Activated T-cell treated with anti-CD3 and anti-CD28 coated beads, Interleukin-2, amount 50 U/mL, for 72 hours (primary cell): Measurements from ENCODE around the gene ARHGAP9. TPM values are rescaled to one million over a fixed set of nuclear protein-coding genes. Genes with fewer than 3 reads are reported as not detected.
A peak's percentile ranks its signal among the peaks of the same experiment; 100 is the strongest.

ENCODE experiments used
- ATAC-seq, 2 donors: fragments of 150-1000 bp; cut with Tn5 transposase; replicated peaks in 1 of 2; 2 replicates each; pipeline ENCODE4 v1.10.0; 2021; ENCODE audit warnings: moderate library complexity in 2 of 2, mild to moderate bottlenecking in 1 of 2
- DNase-seq, 2 donors: peaks; one replicate each; pipeline ENCODE4 v3.0.0; 2021 to 2022; ENCODE audit warnings: mixed read lengths in 1 of 2
- H3K27ac Mint-ChIP-seq: one replicate; pipeline ENCODE4 v1.8.0; 2022; ENCODE audit warnings: mild to moderate bottlenecking, moderate library complexity, mixed read lengths
- H3K27me3 Mint-ChIP-seq: one replicate; pipeline ENCODE4 v1.8.0; 2022; ENCODE audit warnings: low read depth, mixed read lengths
- H3K36me3 Mint-ChIP-seq, 2 donors: one replicate each; pipeline ENCODE4 v1.8.0; 2022; ENCODE audit warnings: mixed read lengths in 2 of 2, mild to moderate bottlenecking in 1 of 2; ENCODE audit not compliant: insufficient read depth in 2 of 2
- H3K4me1 Mint-ChIP-seq: one replicate; pipeline ENCODE4 v1.8.0; 2022; ENCODE audit warnings: low read depth, mixed read lengths
- H3K4me3 Mint-ChIP-seq, 2 donors: one replicate each; pipeline ENCODE4 v1.8.0; 2022; ENCODE audit warnings: mild to moderate bottlenecking in 2 of 2, mixed read lengths in 2 of 2, moderate library complexity in 2 of 2
- H3K9me3 Mint-ChIP-seq, 2 donors: one replicate each; pipeline ENCODE4 v1.8.0; 2022; ENCODE audit warnings: mixed read lengths in 2 of 2
- total RNA-seq, 2 donors: library from RNA; stranded (reverse); gene quantifications; one replicate each; pipeline ENCODE4 v1.2.3, GENCODE V29; 2022

ARHGAP9 gene
- total RNA-seq, 2 donors from 2014 or later, result 119 to 153 TPM

GRCh38 chr12:57470286-57470969 lies 9.2 kb downstream of the ARHGAP9 start:
- Mint-ChIP-seq H3K36me3 (peaks cover 7 to 19% of the 10 kb centered on the region in 2 donors), H3K27ac (no peak overlapping the region), H3K27me3 (no peaks in the 10 kb centered on the region), H3K4me1 (peaks cover 32% of the 10 kb centered on the region), H3K4me3 (no peak overlapping the region), H3K9me3 (no peaks in the 10 kb centered on the region)
- ATAC-seq (no peak), DNase-seq (no peak)

GRCh38 chr12:57469296-57470164 lies 10.1 kb downstream of the ARHGAP9 start:
- ATAC-seq (no peak), DNase-seq (no peak)
- Mint-ChIP-seq H3K4me3 (no peak overlapping the region), H3K36me3 (peaks cover 7 to 15% of the 10 kb centered on the region in 2 donors), H3K4me1 (peaks cover 28% of the 10 kb centered on the region), H3K27me3 (no peaks in the 10 kb centered on the region), H3K9me3 (no peaks in the 10 kb centered on the region), H3K27ac (no peak overlapping the region)

- peaks cover 2 to 7% of the 10 kb centered on the region in 2 donors for H3K36me3 Mint-ChIP-seq
- H3K27me3 Mint-ChIP-seq, result no peaks in the 10 kb centered on the region
- DNase-seq (no peak), ATAC-seq (no peak)
- peaks cover 26% of the 10 kb centered on the region for H3K4me1 Mint-ChIP-seq
- H3K4me3 Mint-ChIP-seq, result no peak overlapping the region
- no peak overlapping the region for H3K27ac Mint-ChIP-seq
- no peaks in the 10 kb centered on the region for H3K9me3 Mint-ChIP-seq
Measured at GRCh38 chr12:57467915-57468314, 11.8 kb downstream of the ARHGAP9 start.

DNA sequence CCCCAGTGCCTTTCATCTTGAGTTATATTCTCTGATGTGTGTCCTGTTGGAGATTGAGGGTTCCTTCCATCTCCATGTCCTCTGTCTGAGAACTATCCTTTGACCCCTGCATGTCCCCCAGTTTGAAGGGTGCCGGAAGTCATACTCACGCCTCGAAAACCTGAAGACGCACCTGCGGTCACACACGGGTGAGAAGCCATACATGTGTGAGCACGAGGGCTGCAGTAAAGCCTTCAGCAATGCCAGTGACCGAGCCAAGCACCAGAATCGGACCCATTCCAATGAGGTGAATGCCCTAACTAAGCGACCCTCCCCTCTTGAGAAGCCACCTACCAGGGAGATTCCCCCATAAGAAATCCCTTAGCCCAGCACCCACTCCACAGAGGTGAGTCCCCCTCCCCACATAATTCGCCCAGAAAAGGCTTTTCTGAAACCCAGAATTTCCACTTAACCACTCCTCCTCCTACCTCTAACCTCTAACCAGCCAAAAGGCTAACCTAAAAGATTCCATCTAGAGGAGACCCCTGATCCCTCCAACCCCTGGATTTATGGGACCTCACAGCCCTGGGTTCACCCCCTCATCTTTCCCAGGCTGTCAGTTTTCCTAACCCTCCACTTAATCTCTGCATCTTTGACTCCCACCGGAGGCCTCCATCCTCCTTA lies 12.3 kb downstream of the ARHGAP9 start:
- H3K27ac Mint-ChIP-seq, result no peak overlapping the region
- peaks cover 26% of the 10 kb centered on the region for H3K4me1 Mint-ChIP-seq
- H3K36me3 Mint-ChIP-seq, result peaks cover 3 to 4% of the 10 kb centered on the region in 2 donors
- H3K27me3 Mint-ChIP-seq, result no peaks in the 10 kb centered on the region
- DNase-seq (no peak), ATAC-seq (no peak)
- no peaks in the 10 kb centered on the region for H3K9me3 Mint-ChIP-seq
- H3K4me3 Mint-ChIP-seq, result no peak overlapping the region

GRCh38 chr12:57465747-57466505 lies 13.7 kb downstream of the ARHGAP9 start:
- no peak overlapping the region for H3K4me3 Mint-ChIP-seq

GRCh38 chr12:57465030-57465746 lies 14.5 kb downstream of the ARHGAP9 start:
- Mint-ChIP-seq H3K9me3 (no peaks in the 10 kb centered on the region), H3K4me3 (no peak overlapping the region), H3K27ac (no peak overlapping the region), H3K27me3 (peaks cover 4% of the 10 kb centered on the region), H3K4me1 (peaks cover 46% of the 10 kb centered on the region), H3K36me3 (peaks cover 0 to 3% of the 10 kb centered on the region in 2 donors)
- DNase-seq, result no peak
- ATAC-seq, result no peak

More at GRCh38 chr12:57465747-57466505, 13.7 kb downstream of the ARHGAP9 start:
- DNase-seq (no peak), ATAC-seq (no peak)
- Mint-ChIP-seq H3K4me1 (peaks cover 38% of the 10 kb centered on the region), H3K36me3 (peaks cover 0 to 3% of the 10 kb centered on the region in 2 donors), H3K27me3 (no peaks in the 10 kb centered on the region), H3K27ac (no peak overlapping the region), H3K9me3 (no peaks in the 10 kb centered on the region)

DNA sequence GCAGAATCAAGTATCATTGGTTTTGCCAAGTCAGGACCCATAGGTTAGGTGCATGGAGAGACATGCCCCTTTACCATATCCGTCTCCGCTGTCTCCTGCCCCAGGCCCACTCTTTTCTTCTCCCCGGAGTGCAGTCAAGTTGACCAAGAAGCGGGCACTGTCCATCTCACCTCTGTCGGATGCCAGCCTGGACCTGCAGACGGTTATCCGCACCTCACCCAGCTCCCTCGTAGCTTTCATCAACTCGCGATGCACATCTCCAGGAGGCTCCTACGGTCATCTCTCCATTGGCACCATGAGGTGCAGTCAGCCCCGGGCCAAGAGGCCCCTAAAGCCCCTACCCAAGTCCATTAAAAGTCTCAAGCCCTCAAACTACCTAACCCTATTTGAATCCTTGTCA lies 15.1 kb downstream of the ARHGAP9 start:
- H3K36me3 Mint-ChIP-seq, result peaks cover 0 to 3% of the 10 kb centered on the region in 2 donors

DNA sequence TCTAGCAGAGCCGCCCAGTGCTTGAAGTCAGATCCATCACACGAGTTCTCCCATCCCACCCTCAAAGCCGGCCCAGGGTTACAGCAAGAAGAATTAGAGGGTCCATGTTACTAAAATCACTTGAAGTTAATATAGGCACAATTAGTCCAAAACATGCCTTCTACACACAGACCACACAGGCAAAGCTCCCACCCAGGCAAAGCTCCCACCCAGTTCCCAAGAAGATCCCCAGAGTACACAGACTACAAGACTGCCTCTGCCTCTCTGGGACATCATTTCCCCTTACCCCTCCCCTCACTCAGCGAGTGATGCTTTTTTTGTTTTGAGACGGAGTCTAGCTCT lies 16.8 kb downstream of the ARHGAP9 start:
- peak overlapping the region; percentile 81 to 90 for H3K4me3 Mint-ChIP-seq
- H3K27me3 Mint-ChIP-seq, result peaks cover 7% of the 10 kb centered on the region
- H3K27ac Mint-ChIP-seq, result peak overlapping the region; percentile 50
- no peak for DNase-seq
- peaks cover 68% of the 10 kb centered on the region for H3K4me1 Mint-ChIP-seq
- no peaks in the 10 kb centered on the region for H3K9me3 Mint-ChIP-seq
- peak in 1 of 2 donors; percentile 0 for ATAC-seq
- H3K36me3 Mint-ChIP-seq, result peaks cover 0 to 1% of the 10 kb centered on the region in 2 donors

More for the DNA sequence above, 15.1 kb downstream of the ARHGAP9 start:
- H3K27me3 Mint-ChIP-seq, result peaks cover 7% of the 10 kb centered on the region
- no peak overlapping the region for H3K4me3 Mint-ChIP-seq
- peaks cover 52% of the 10 kb centered on the region for H3K4me1 Mint-ChIP-seq
- no peak overlapping the region for H3K27ac Mint-ChIP-seq
- ATAC-seq (no peak), DNase-seq (no peak)
- no peaks in the 10 kb centered on the region for H3K9me3 Mint-ChIP-seq

DNA sequence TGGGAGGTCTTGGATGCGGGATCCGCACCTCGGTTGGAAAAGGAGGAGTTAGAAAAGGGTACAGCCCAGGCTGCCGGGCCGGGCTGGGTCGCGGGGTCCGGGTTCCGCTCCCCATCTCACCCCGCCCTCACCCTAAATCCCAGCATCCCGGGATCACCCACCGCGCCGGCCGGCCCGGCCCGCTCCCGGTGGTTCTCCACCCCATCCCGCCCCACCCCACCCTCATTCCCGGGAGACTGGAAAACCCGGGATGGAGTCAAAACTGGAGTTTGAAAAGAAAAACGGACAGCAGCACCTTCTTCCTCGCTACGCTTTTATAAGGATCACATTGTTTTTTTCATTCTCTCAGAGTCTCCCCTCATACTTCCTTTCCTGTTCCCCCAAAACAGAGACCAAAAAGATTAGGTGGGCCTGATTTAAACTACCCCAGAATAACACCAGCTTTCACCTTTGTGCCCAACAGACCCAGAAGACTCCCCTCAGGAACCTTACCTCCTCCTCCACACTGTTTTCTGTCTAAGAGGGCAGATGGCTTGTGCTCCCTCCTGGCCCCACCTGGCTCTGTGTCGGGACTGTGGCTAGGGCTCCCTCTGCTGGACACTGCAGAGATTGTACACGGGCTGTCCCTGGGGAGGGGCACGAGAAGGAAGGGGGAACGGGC lies 17.3 kb downstream of the ARHGAP9 start:
- Mint-ChIP-seq H3K4me1 (peaks cover 73% of the 10 kb centered on the region), H3K9me3 (no peaks in the 10 kb centered on the region), H3K36me3 (peaks cover 0 to 1% of the 10 kb centered on the region in 2 donors), H3K27ac (peak overlapping the region; percentile 50), H3K27me3 (peaks cover 7% of the 10 kb centered on the region), H3K4me3 (peak overlapping the region; percentile 81 to 90)
- ATAC-seq (peak; percentile 77 to 79), DNase-seq (peak; percentile 92)

- DNase-seq (no peak), ATAC-seq (no peak)
- no peak overlapping the region for H3K27ac Mint-ChIP-seq
- H3K36me3 Mint-ChIP-seq, result peaks cover 0 to 1% of the 10 kb centered on the region in 2 donors
- H3K4me3 Mint-ChIP-seq, result peak overlapping the region; percentile 81 to 90
- H3K27me3 Mint-ChIP-seq, result peaks cover 7% of the 10 kb centered on the region
- peaks cover 74% of the 10 kb centered on the region for H3K4me1 Mint-ChIP-seq
- no peaks in the 10 kb centered on the region for H3K9me3 Mint-ChIP-seq
Measured at GRCh38 chr12:57461917-57462250, 17.8 kb downstream of the ARHGAP9 start.

DNA sequence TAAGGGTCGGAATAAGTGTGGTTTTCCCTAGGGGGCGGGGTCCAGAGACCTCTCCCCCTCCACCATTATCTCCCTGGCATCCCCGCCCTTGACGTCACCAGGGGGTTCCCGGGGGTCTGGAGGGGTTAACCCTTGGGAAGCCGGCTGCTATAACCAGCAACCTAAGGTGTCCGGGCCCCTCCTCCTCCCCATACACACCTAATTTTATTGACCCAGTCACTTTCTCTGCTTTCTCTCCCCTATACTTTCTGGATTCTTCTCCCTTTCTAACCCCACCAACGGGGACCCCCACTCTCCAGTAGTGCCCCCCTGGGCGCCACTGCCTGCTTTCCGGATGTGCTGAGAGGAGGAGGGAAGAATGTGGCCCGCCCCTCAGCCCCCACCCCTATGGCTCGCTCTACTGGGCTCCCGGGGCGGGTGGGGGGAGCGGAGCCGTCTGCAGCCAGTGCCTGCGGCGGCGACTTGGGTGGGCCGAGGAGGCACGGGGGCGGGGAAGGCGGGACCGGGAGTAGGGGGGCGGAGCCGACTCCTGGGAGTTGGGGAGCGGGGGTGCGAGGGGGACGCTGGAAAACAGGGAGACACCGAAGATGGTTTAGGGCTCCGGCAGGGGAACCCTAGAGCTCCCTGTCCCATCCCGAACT lies 18.3 kb downstream of the ARHGAP9 start:
- no peaks in the 10 kb centered on the region for H3K9me3 Mint-ChIP-seq
- peak in 1 of 2 donors; percentile 18 for ATAC-seq
- peaks cover 0 to 1% of the 10 kb centered on the region in 2 donors for H3K36me3 Mint-ChIP-seq
- no peak overlapping the region for H3K27ac Mint-ChIP-seq
- H3K27me3 Mint-ChIP-seq, result peaks cover 7% of the 10 kb centered on the region
- peak overlapping the region; percentile 81 to 90 for H3K4me3 Mint-ChIP-seq
- peak in 1 of 2 donors; percentile 40 for DNase-seq
- peaks cover 75% of the 10 kb centered on the region for H3K4me1 Mint-ChIP-seq
